GM23338 (cell line): Measurements from ENCODE around the gene SELENOF. TPM values are rescaled to one million over a fixed set of nuclear protein-coding genes. Genes with fewer than 3 reads are reported as not detected.

Source experiments
- ATAC-seq: fragments of 200-7000 bp; cut with Tn5 transposase; 3 replicates; pipeline ENCODE4 v1.9.1; 2020
- DNase-seq: peaks from one replicate; pipeline ENCODE4 v3.0.0-alpha.2; 2015; ENCODE audit warnings: low spot score
- H2AFZ ChIP-seq: fragments of 200-600 bp; sonication (generic); 2 replicates; pipeline ENCODE4 v1.8.0; 2016; ENCODE audit warnings: antibody characterized with exemption, mild to moderate bottlenecking, moderate library complexity
- H3F3A ChIP-seq: fragments of 200-600 bp; sonication (generic); replicated peaks from 2 replicates; pipeline ENCODE4 v1.8.0; 2017; ENCODE audit warnings: antibody characterized with exemption, mixed run types, low read depth
- H3K27ac ChIP-seq: fragments of 200-600 bp; sonication (generic); 2 replicates; pipeline ENCODE4 v1.6.1; 2016; ENCODE audit warnings: low read depth
- H3K27me3 ChIP-seq: fragments of 200-600 bp; sonication (generic); 2 replicates; pipeline ENCODE4 v1.8.0; 2016; ENCODE audit warnings: mild to moderate bottlenecking, mixed run types, moderate library complexity; ENCODE audit not compliant: insufficient read depth
- H3K36me3 ChIP-seq: fragments of 200-600 bp; sonication (generic); 2 replicates; pipeline ENCODE4 v1.8.0; 2016; ENCODE audit warnings: mild to moderate bottlenecking; ENCODE audit not compliant: insufficient read depth
- H3K4me1 ChIP-seq: fragments of 200-600 bp; sonication (generic); 2 replicates; pipeline ENCODE4 v1.8.0; 2016; ENCODE audit warnings: mild to moderate bottlenecking, moderate library complexity; ENCODE audit not compliant: insufficient read depth
- H3K4me2 ChIP-seq: fragments of 200-600 bp; sonication (generic); 2 replicates; pipeline ENCODE4 v1.7.1; 2017; ENCODE audit warnings: mixed run types
- H3K4me3 ChIP-seq: fragments of 200-600 bp; sonication (generic); 2 replicates; pipeline ENCODE4 v1.6.1; 2016; ENCODE audit warnings: mixed run types
- H3K79me2 ChIP-seq: fragments of 200-600 bp; sonication (generic); replicated peaks from 2 replicates; pipeline ENCODE4 v1.8.0; 2017; ENCODE audit warnings: mild to moderate bottlenecking; ENCODE audit not compliant: insufficient read depth
- H3K9me2 ChIP-seq: fragments of 200-600 bp; sonication (generic); 2 replicates; pipeline ENCODE4 v1.8.0; 2017; ENCODE audit not compliant: insufficient read depth
- H4K20me1 ChIP-seq: fragments of 200-600 bp; sonication (generic); replicated peaks from 2 replicates; pipeline ENCODE4 v1.8.0; 2017; ENCODE audit warnings: mild to moderate bottlenecking; ENCODE audit not compliant: insufficient read depth
- H3K27ac Mint-ChIP-seq: 2 replicates; pipeline ENCODE4 v1.8.0; 2020; ENCODE audit warnings: inconsistent platforms, mild to moderate bottlenecking, moderate library complexity, mixed read lengths
- H3K27me3 Mint-ChIP-seq: 3 replicates; pipeline ENCODE4 v1.8.0; 2022; ENCODE audit warnings: low read depth, mild to moderate bottlenecking, moderate library complexity, mixed read lengths, inconsistent platforms; ENCODE audit not compliant: insufficient read depth, poor library complexity
- H3K36me3 Mint-ChIP-seq: 3 replicates; pipeline ENCODE4 v1.8.0; 2021; ENCODE audit warnings: low read depth, mild to moderate bottlenecking, inconsistent platforms, moderate library complexity, mixed read lengths
- H3K4me1 Mint-ChIP-seq: 3 replicates; pipeline ENCODE4 v1.8.0; 2020; ENCODE audit warnings: mild to moderate bottlenecking, inconsistent platforms, mixed read lengths
- H3K4me3 Mint-ChIP-seq: 3 replicates; pipeline ENCODE4 v1.8.0; 2021; ENCODE audit warnings: moderate library complexity, mild to moderate bottlenecking, inconsistent platforms, mixed read lengths
- H3K9me3 Mint-ChIP-seq: 3 replicates; pipeline ENCODE4 v1.8.0; 2020; ENCODE audit warnings: moderate library complexity, mild to moderate bottlenecking, inconsistent platforms, mixed read lengths
- CREB1 ChIP-seq: fragments of 250-450 bp; sonication (Bioruptor Pico); IDR thresholded peaks from 2 replicates; pipeline ENCODE4 v1.5.0; 2020; ENCODE audit warnings: low read depth, mild to moderate bottlenecking, moderate library complexity
- EZH2phosphoT487 ChIP-seq: fragments of 200-600 bp; sonication (generic); IDR thresholded peaks from one replicate; pipeline ENCODE4 v1.8.1; 2018; ENCODE audit warnings: antibody characterized with exemption; ENCODE audit not compliant: unreplicated experiment
- JUNB ChIP-seq: IDR thresholded peaks from one replicate; pipeline ENCODE4 v1.6.1; 2016; ENCODE audit warnings: antibody characterized with exemption; ENCODE audit not compliant: unreplicated experiment
- NANOG ChIP-seq: IDR thresholded peaks from 2 replicates; pipeline ENCODE4 v1.6.1; 2016; ENCODE audit warnings: antibody characterized with exemption, borderline replicate concordance
- POLR2AphosphoS5 ChIP-seq: IDR thresholded peaks from 2 replicates; pipeline ENCODE4 v1.6.1; 2016; ENCODE audit warnings: antibody characterized with exemption, low read depth
- STAT1 ChIP-seq: IDR thresholded peaks from one replicate; pipeline ENCODE4 v1.6.1; 2016; ENCODE audit warnings: antibody characterized with exemption; ENCODE audit not compliant: unreplicated experiment
- ZNF114 ChIP-seq: fragments of 250-450 bp; sonication (Bioruptor Pico); IDR thresholded peaks from 2 replicates; pipeline ENCODE4 v1.5.0; 2020; ENCODE audit warnings: mild to moderate bottlenecking, moderate library complexity
- ZNF331 ChIP-seq: fragments of 250-450 bp; sonication (Bioruptor Pico); IDR thresholded peaks from 2 replicates; pipeline ENCODE4 v1.5.0; 2020; ENCODE audit warnings: low read depth, mild to moderate bottlenecking, moderate library complexity
- ZNF462 ChIP-seq: fragments of 250-450 bp; sonication (Bioruptor Pico); IDR thresholded peaks from 2 replicates; pipeline ENCODE4 v1.5.0; 2020; ENCODE audit warnings: mild to moderate bottlenecking, moderate library complexity
- polyA plus RNA-seq: library from polyadenylated mRNA; unstranded; fragments of >200 nt; fragmentation: Nextera tagmentation; extraction: Ambion mirVana; gene quantifications from 2 replicates; pipeline ENCODE4 v1.2.1, GENCODE V29; 2016
- total RNA-seq: library from RNA; depleted of rRNA; stranded (reverse); fragments of >200 nt; shearing (Covaris generic); gene quantifications from 2 replicates; pipeline ENCODE4 v1.2.3, GENCODE V29; 2014
- TF ChIP-seq, protein P1 (sequence below): IDR thresholded peaks from 2 replicates; pipeline ENCODE4 v1.6.1; 2016; ENCODE audit warnings: antibody characterized with exemption

Gene SELENOF
- total and polyA plus RNA-seq, 2 experiments from 2014 or later, result 113 to 142 TPM

DNA sequence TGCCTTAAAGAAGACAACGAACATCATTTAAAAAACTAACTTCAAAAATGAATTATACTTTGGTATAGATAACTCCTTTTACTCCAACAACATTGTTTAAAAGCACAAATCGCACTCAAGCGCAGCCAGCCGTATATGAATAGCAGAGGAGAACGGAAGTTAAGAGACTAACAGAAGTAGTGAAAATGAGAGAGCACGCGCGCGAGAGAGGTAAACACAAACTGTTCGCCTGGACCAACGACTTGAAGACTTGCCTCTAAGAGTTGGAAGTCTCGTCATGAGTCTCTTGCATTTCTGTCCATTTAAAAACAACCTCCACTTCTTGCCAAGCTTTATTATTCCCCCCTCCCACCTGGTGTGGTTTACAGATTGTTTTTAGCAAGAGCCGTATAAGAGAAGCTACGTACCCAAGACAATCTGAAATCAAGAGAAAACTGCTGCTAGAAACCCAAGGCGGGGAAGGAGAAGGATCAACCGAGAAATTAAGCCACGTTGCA, 479 bp downstream of the SELENOF start (continued):
- TF ChIP-seq ZNF462 (CRISPR knock-in tag) (no peak), ZNF114 (no peak), EZH2phosphoT487 (no peak), CREB1 (CRISPR knock-in tag) (no peak), JUNB (no peak), STAT1 (no peak), ZNF331 (no peak), POLR2AphosphoS5 (no peak)
- TF ChIP-seq, protein P1, sequence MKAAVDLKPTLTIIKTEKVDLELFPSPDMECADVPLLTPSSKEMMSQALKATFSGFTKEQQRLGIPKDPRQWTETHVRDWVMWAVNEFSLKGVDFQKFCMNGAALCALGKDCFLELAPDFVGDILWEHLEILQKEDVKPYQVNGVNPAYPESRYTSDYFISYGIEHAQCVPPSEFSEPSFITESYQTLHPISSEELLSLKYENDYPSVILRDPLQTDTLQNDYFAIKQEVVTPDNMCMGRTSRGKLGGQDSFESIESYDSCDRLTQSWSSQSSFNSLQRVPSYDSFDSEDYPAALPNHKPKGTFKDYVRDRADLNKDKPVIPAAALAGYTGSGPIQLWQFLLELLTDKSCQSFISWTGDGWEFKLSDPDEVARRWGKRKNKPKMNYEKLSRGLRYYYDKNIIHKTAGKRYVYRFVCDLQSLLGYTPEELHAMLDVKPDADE, result no peak

DNA sequence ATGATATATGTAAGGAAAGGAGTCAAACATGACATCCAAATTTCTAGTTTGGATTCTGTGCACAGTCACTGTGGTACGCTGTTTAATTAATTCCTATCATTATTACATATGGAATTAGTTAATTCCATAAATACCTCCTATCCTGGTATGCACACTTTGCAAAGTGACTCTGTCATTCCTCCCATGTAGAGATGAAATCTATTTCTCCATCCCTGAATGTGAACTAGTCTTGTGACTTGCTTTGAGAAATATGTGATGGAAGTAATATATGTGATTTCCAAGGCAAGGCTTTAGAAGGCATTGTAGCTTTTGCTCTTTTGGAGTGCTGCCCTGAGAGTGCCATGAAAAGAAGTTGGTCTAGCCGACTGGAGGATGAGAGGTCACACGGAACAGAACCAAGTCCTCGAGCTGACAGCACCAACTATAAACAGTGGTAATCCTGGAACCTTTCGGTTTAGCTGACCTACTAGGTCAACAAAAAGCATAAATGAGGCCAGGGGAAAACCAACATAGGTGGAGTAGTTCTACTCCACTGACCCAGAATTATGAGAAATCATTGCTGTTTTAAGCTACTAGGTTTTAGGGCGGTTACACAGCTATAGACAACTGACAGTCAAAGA, 1.5 kb downstream of the SELENOF start:
- DNase-seq, result no peak
- Mint-ChIP-seq H3K4me3 (no peak overlapping the region), H3K9me3 (no peaks in the 10 kb centered on the region), H3K27me3 (peaks cover 2% of the 10 kb centered on the region), H3K36me3 (peaks cover 25% of the 10 kb centered on the region), H3K4me1 (peaks cover 21% of the 10 kb centered on the region), H3K27ac (no peak overlapping the region)
- H3K36me3 ChIP-seq, result no peaks in the 10 kb centered on the region
- peak overlapping the region; percentile 80 for H3K4me3 ChIP-seq
- H3K4me2 ChIP-seq, result peak overlapping the region; percentile 90
- no peaks in the 10 kb centered on the region for H3K9me2 ChIP-seq
- no peak for ATAC-seq
- H3K27ac ChIP-seq, result no peak overlapping the region
- peaks cover 85% of the 10 kb centered on the region for H3K79me2 ChIP-seq
- peaks cover 10% of the 10 kb centered on the region for H3K4me1 ChIP-seq
- peaks cover 38% of the 10 kb centered on the region for H4K20me1 ChIP-seq
- no peaks in the 10 kb centered on the region for H3K27me3 ChIP-seq
- no peak overlapping the region for H2AFZ ChIP-seq
- no peaks in the 10 kb centered on the region; the same call in 1 of the 2 replicates for H3F3A ChIP-seq
- no peak for TF ChIP-seq ZNF462 (CRISPR knock-in tag)
- no peak for TF ChIP-seq NANOG
